ENCODE measurements around the gene PRR16.

GRCh38 chr5:120447706-120448239 is 16.3 kb upstream of the PRR16 start:
- no peak for TF ChIP-seq TAF1 (IDR thresholded peaks at IDR 0.05; ENCODE audit: low read depth, low read length)
- TF ChIP-seq PAX5 (IDR thresholded peaks at IDR 0.05; ENCODE audit: insufficient read depth, low read length, severe bottlenecking) = no peak
- TF ChIP-seq POLR2A (IDR thresholded peaks at IDR 0.05; ENCODE audit: low read depth, low read length) = no peak
- TF ChIP-seq POLR2AphosphoS5 (IDR thresholded peaks at IDR 0.05; ENCODE audit: low read depth, low read length) = no peak
- TF ChIP-seq POU2F2 (IDR thresholded peaks at IDR 0.05; ENCODE audit: low read depth, low read length) = no peak
